Measurements from ENCODE around the gene ORAI3. TPM values are rescaled to one million over a fixed set of nuclear protein-coding genes. Genes with fewer than 3 reads are reported as not detected.

ORAI3 gene
- total RNA-seq, 1 donor from 2014 or later: 19.5 TPM

- intact Hi-C loops (cut with DNase I): no loop called here
Measured at GRCh38 chr16:30951750-30952149, 2.9 kb downstream of the ORAI3 start.

GRCh38 chr16:30953111-30953510 is 4.2 kb downstream of the ORAI3 start:
- Histone ChIP-seq H3K27ac (no peak overlapping the region), H3K27me3 (no peaks in the 10 kb centered on the region), H3K9me3 (no peaks in the 10 kb centered on the region), H3K4me3 (no peak overlapping the region), H3K36me3 (no peaks in the 10 kb centered on the region), H3K4me1 (peaks cover 24% of the 10 kb centered on the region)
- no peak for TF ChIP-seq CTCF (IDR thresholded peaks at IDR 0.05)
- intact Hi-C loops (cut with DNase I): no loop called here
- ATAC-seq (no peak), DNase-seq (no peak)

More at GRCh38 chr16:30951750-30952149, 2.9 kb downstream of the ORAI3 start:
- TF ChIP-seq CTCF (IDR thresholded peaks at IDR 0.05): no peak
- H3K27ac ChIP-seq: no peak overlapping the region
- no peaks in the 10 kb centered on the region for H3K36me3 ChIP-seq
- peaks cover 27% of the 10 kb centered on the region for H3K4me1 ChIP-seq
- no peak overlapping the region for H3K4me3 ChIP-seq
- H3K9me3 ChIP-seq: no peaks in the 10 kb centered on the region
- DNase-seq: no peak
- no peaks in the 10 kb centered on the region for H3K27me3 ChIP-seq
- no peak for ATAC-seq

- H3K4me1 ChIP-seq: peaks cover 25% of the 10 kb centered on the region
- intact Hi-C loops (cut with DNase I): no loop called here
- no peak for ATAC-seq
- no peaks in the 10 kb centered on the region for H3K9me3 ChIP-seq
- TF ChIP-seq CTCF (IDR thresholded peaks at IDR 0.05): peak; percentile 59
- H3K27me3 ChIP-seq: no peaks in the 10 kb centered on the region
- H3K36me3 ChIP-seq: no peaks in the 10 kb centered on the region
- no peak overlapping the region for H3K27ac ChIP-seq
- no peak overlapping the region for H3K4me3 ChIP-seq
- DNase-seq: peak; percentile 71
Measured at GRCh38 chr16:30953511-30954124, 4.8 kb downstream of the ORAI3 start.

GRCh38 chr16:30954993-30955392 is 6.1 kb downstream of the ORAI3 start:
- intact Hi-C loops (cut with DNase I): no loop called here
- no peak overlapping the region for H3K27ac ChIP-seq
- H3K4me1 ChIP-seq: peaks cover 31% of the 10 kb centered on the region
- no peaks in the 10 kb centered on the region for H3K27me3 ChIP-seq
- peaks cover 10% of the 10 kb centered on the region for H3K36me3 ChIP-seq
- no peak overlapping the region for H3K4me3 ChIP-seq
- no peak for TF ChIP-seq CTCF (IDR thresholded peaks at IDR 0.05)
- ATAC-seq (no peak), DNase-seq (no peak)
- H3K9me3 ChIP-seq: no peaks in the 10 kb centered on the region

GRCh38 chr16:30956601-30957455 is 8.0 kb downstream of the ORAI3 start:
- intact Hi-C loops (cut with DNase I): no loop called here
- Histone ChIP-seq H3K4me3 (peak overlapping the region; percentile 83), H3K9me3 (no peaks in the 10 kb centered on the region), H3K36me3 (peaks cover 28% of the 10 kb centered on the region), H3K27me3 (no peaks in the 10 kb centered on the region), H3K4me1 (peaks cover 16% of the 10 kb centered on the region), H3K27ac (peak overlapping the region; percentile 98)
- peak; percentile 15 for TF ChIP-seq CTCF (IDR thresholded peaks at IDR 0.05)
- DNase-seq (peak; percentile 91), ATAC-seq (peak; percentile 76)

All from upper lobe of right lung (tissue), 1 donor.